Left lung (tissue), 10 donors: ENCODE results near the gene PXN. TPM values are rescaled to one million over a fixed set of nuclear protein-coding genes. Genes with fewer than 3 reads are reported as not detected.
"Not testable (repeated sequence)": the region's sequence is repeated elsewhere in the genome, so short reads cannot be mapped to it uniquely, and the experiment has no call there.

ENCODE experiments used
- ATAC-seq: fragments of 200-7000 bp; cut with Tn5 transposase; one replicate; pipeline ENCODE4 v1.9.1; 2020; ENCODE audit warnings: moderate library complexity
- DNase-seq, 4 donors: peaks; one replicate each; pipeline ENCODE4 v3.0.0-alpha.2; 2013 to 2020
- H3K27ac ChIP-seq, 2 donors: fragments of 200-600 bp; sonication (generic) in 1 of 2; one replicate each; pipeline versions ENCODE4 v1.5.0 to v1.8.0; 2020 to 2021
- H3K27me3 ChIP-seq, 2 donors: fragments of 200-600 bp; sonication (generic) in 1 of 2; one replicate each; pipeline versions ENCODE4 v1.5.0 to v1.8.0; 2020 to 2021
- H3K36me3 ChIP-seq, 2 donors: fragments of 200-600 bp; sonication (generic) in 1 of 2; one replicate each; pipeline versions ENCODE4 v1.5.0 to v1.8.0; 2020 to 2021
- H3K4me1 ChIP-seq, 2 donors: fragments of 200-600 bp; one replicate each; pipeline ENCODE4 v1.8.0; 2021
- H3K4me3 ChIP-seq, 2 donors: fragments of 200-600 bp; sonication (generic) in 1 of 2; one replicate each; pipeline versions ENCODE4 v1.5.0 to v1.8.0; 2020 to 2021; ENCODE audit warnings: mild to moderate bottlenecking in 1 of 2
- H3K9me3 ChIP-seq, 2 donors: fragments of 200-600 bp; sonication (generic) in 1 of 2; one replicate each; pipeline versions ENCODE4 v1.5.0 to v1.8.0; 2020 to 2021
- CTCF ChIP-seq, 2 donors: fragments of 200-600 bp; sonication (generic) in 1 of 2; IDR thresholded peaks; one replicate each; pipeline versions ENCODE4 v1.5.0 to v1.8.0; 2021; ENCODE audit warnings: antibody characterized with exemption in 2 of 2
- intact Hi-C, 2 donors: fragments of 100-400 bp; cut with DNase I; formaldehyde crosslinking; loops; one replicate each; pipeline versions ENCODE4 v1.11.2 to v1.14.2; 2022
- polyA plus RNA-seq, 6 donors: library from polyadenylated mRNA; unstranded; fragments of 120-200 nt; gene quantifications; one replicate each; pipeline ENCODE4 v1.2.1, GENCODE V29; 2013; ENCODE audit not compliant: insufficient read length in 6 of 6
- total RNA-seq, 2 donors: library from RNA; stranded (reverse); fragmentation: NEBNext Ultra II Directional; extraction: Animal tissue kit (Norgen Biotek cat#: 25700); gene quantifications; one replicate each; pipeline ENCODE4 v1.2.1, GENCODE V29; 2021
- donor health status: DM: no; HTN: yes; CAD: no.
- donor health status: DM: no; HTN: no; CAD: no.

The PXN gene
- total and polyA plus RNA-seq, 8 donors, result 56.5 to 111 (median 64.4) TPM

GRCh38 chr12:120249875-120250795, 15.4 kb downstream of the PXN start:
- intact Hi-C loops, result no loop called here
- H3K4me3 ChIP-seq, result no peak overlapping the region

GRCh38 chr12:120249266-120249874, 16.2 kb downstream of the PXN start:
- DNase-seq (no peak), ATAC-seq (no peak)
- H3K4me3 ChIP-seq, result no peak overlapping the region
- H3K9me3 ChIP-seq, result no peaks in the 10 kb centered on the region
- peak overlapping the region; percentile 70 to 91 for H3K27ac ChIP-seq
- intact Hi-C loops, result no loop called here
- TF ChIP-seq CTCF (IDR thresholded peaks at IDR 0.05), result no peak
- no peaks in the 10 kb centered on the region for H3K36me3 ChIP-seq
- H3K4me1 ChIP-seq, result peaks cover 25 to 97% of the 10 kb centered on the region in 2 donors
- H3K27me3 ChIP-seq, result no peaks in the 10 kb centered on the region

More at GRCh38 chr12:120249875-120250795, 15.4 kb downstream of the PXN start:
- ATAC-seq (peak; percentile 7), DNase-seq (peak in 2 of 4 donors; percentile 41 to 75)
- Histone ChIP-seq H3K36me3 (peaks cover 0 to 3% of the 10 kb centered on the region in 2 donors), H3K27me3 (no peaks in the 10 kb centered on the region), H3K9me3 (no peaks in the 10 kb centered on the region), H3K4me1 (peaks cover 25 to 99% of the 10 kb centered on the region in 2 donors), H3K27ac (peak overlapping the region; percentile 70 to 91)
- no peak for TF ChIP-seq CTCF (IDR thresholded peaks at IDR 0.05)

GRCh38 chr12:120247621-120248030, 17.9 kb downstream of the PXN start:
- ATAC-seq (no peak), DNase-seq (no peak)
- intact Hi-C loops, result no loop called here
- no peak for TF ChIP-seq CTCF (IDR thresholded peaks at IDR 0.05)
- no peaks in the 10 kb centered on the region for H3K9me3 ChIP-seq
- H3K36me3 ChIP-seq, result no peaks in the 10 kb centered on the region
- H3K27ac ChIP-seq, result peak overlapping the region; percentile 65 to 67
- H3K4me3 ChIP-seq, result no peak overlapping the region
- peaks cover 25 to 92% of the 10 kb centered on the region in 2 donors for H3K4me1 ChIP-seq
- no peaks in the 10 kb centered on the region for H3K27me3 ChIP-seq

- H3K4me1 ChIP-seq, result peaks cover 25 to 92% of the 10 kb centered on the region in 2 donors
- H3K36me3 ChIP-seq, result no peaks in the 10 kb centered on the region
- H3K27ac ChIP-seq, result peak overlapping the region; percentile 21 to 65
- no peak for DNase-seq
- TF ChIP-seq CTCF (IDR thresholded peaks at IDR 0.05), result no peak
- no peak for ATAC-seq
- H3K27me3 ChIP-seq, result no peaks in the 10 kb centered on the region
- H3K9me3 ChIP-seq, result no peaks in the 10 kb centered on the region
- intact Hi-C loops, result no loop called here
- no peak overlapping the region for H3K4me3 ChIP-seq
Observed at GRCh38 chr12:120247183-120247582, 18.3 kb downstream of the PXN start.

- H3K9me3 ChIP-seq, DNase-seq, H3K36me3 ChIP-seq, intact Hi-C loops, H3K4me3 ChIP-seq, H3K27me3 ChIP-seq: not testable (repeated sequence)
- H3K27ac ChIP-seq, result peak overlapping the region in 1 of 2 donors; percentile 21
- H3K4me1 ChIP-seq, result peaks cover 25 to 92% of the 10 kb centered on the region in 2 donors
- peak; percentile 19 for ATAC-seq
Observed at GRCh38 chr12:120246705-120247104, 18.8 kb downstream of the PXN start.
